ENCODE results near the gene TTC28. TPM values are rescaled to one million over a fixed set of nuclear protein-coding genes. Genes with fewer than 3 reads are reported as not detected.
"Not testable (repeated sequence)": the region's sequence is repeated elsewhere in the genome, so short reads cannot be mapped to it uniquely, and the experiment has no call there.

Gene TTC28
- polyA plus RNA-seq, 5 donors: 27.1 to 42.4 (median 37.1) TPM

- no peak for DNase-seq
Observed at GRCh38 chr22:28237112-28237511, 442.5 kb downstream of the TTC28 start.

GRCh38 chr22:28232204-28232603 lies 447.4 kb downstream of the TTC28 start:
- no peak for DNase-seq

GRCh38 chr22:28231441-28231840 lies 448.2 kb downstream of the TTC28 start:
- DNase-seq: no peak

- DNase-seq: no peak
Observed at GRCh38 chr22:28230671-28231070, 449.0 kb downstream of the TTC28 start.

DNA sequence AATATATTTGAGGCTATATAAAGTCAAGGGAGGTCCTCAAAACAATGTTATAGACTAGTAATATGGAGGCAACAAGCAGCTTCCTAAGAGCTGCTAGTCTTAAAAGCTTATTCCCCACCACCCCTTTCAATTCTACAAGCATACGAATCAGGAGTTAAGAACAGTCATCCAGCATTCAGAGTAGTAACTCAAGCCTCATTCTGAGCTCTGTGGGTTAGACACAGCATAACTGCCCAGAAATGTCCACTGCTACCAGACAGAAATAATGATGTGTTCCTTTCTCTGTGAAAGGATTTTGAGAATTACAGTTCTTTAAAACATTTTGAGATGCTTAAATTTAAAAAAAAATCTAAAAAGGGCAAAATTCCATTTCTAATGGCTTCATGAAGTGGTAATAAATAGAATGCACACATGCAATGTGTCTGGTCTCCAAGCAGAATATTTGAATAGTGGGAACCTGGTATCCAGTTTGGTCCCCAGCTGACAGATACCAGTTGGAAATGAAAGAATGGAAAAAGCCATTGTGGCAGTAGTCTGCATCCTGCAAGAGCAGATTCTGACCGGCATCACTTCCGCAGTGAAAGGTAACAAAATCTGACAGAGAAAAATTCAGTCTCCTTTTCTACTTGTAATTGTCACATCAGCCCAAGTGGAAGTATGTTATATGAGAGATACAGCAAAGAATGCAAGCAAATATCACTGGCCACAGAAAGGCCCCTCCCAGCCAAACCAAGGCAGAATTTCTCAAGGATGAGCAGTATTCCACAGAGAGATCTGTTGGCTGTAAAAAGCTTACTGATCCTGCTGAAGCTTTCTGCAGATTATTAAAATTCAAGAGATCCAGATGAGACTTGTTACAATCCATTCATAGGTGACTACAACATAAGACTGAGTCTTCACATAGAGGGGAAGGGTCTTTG lies 449.8 kb downstream of the TTC28 start:
- no peak for DNase-seq

DNA sequence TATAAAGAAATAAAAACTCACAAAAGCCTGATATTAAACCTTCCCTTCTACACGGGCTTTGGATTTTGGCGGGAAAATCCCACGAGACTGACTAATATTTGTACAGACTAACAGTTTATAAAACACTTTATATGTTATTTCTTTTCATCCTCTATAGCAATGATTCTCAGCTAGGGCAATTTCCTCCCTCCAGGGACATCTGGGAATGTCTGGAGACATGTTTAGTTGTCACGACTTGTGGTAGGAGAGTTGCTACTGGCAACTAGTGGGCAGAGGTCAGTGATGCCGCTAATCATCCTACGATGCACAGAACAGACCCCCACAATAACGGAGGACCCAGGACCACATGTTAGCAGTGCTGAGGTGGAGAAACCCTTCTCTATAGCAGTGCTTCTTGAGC lies 455.8 kb downstream of the TTC28 start:
- no peak for DNase-seq

GRCh38 chr22:28222976-28223745 lies 456.5 kb downstream of the TTC28 start:
- DNase-seq: no peak

DNA sequence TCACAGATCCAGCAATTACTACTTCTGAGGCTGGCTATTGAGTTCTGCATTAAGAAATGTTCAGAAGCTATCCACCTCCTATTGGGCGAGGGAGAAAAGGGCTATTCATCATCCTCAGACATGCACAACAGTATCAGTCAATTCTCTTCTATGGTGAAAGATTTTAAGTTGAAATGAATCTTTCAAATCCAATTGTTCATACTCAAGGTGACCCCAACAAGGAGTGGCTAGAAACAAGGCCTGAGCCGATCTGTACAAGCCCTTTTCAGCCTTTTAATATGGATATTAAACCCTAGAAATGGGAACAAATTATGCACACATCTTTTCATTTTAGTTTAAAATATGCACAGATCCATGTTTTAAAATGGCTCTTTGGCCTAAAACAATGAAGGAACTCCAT lies 457.1 kb downstream of the TTC28 start:
- no peak for DNase-seq

GRCh38 chr22:28222052-28222451 lies 457.6 kb downstream of the TTC28 start:
- no peak for DNase-seq

DNA sequence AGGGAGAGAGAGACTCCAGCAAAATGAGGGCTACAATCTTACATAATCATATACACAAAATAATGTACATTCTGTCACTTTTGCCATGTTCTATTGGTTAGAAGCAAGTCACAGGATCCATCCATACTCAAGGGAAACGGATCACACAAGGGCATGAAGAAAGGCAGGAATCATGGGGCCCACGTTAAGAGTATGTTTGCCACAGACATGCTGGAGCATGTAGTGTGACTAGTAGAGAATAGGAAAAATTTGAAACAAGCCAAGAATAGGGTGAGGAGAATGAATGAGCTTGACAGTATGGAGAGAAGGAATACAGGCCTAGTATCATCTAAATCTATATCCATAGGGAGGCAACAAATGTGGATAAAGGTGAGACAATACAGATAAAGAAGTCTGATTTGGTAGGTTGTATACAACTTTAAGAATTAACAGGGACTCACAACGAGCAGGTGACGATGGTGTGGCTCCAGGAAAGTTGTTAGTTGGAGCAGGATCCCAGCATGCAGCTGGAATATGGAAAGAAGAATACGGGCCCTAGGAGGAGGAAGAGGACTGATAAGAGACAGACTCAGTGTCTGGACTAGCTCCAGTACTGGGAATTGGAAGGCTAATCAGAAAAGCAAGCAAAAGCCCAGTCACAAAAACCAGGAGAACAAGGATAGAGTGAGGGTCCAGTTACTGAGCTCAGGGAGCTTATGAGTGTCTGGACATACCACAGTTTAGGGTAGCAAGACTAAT lies 458.8 kb downstream of the TTC28 start:
- DNase-seq: no peak

- DNase-seq: no peak
Observed at GRCh38 chr22:28217277-28217676, 462.4 kb downstream of the TTC28 start.

DNA sequence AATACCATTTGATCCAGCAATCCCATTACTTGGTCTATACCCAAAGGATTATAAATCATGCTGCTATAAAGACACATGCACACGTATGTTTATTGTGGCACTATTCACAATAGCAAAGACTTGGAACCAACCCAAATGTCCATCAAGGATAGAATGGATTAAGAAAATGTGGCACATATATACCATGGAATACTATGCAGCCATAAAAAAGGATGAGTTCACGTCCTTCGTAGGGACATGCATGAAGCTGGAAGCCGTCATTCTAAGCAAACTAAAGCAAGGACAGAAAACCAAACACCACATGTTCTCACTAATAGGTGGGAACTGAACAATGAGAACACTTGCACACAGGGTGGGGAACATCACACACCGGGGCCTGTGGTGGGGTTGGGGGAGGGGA lies 464.9 kb downstream of the TTC28 start:
- not testable (repeated sequence) for DNase-seq

DNA sequence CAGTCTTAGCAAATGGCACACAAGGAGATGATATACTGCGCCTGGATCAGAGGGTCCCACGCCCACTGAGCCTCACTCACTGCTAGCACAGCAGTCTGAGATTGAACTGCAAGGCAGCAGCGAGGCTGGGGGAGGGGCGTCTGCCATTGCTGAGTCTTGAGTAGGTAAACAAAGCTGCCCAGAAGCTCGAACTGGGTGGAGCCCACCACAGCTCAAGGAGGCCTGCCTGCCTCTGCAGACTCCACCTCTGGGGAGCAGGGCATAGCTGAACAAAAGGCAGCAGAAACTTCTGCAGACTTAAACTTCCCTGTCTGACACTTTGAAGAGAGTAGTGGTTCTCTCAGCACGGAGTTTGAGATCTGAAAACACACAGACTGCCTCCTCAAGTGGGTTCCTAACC lies 470.2 kb downstream of the TTC28 start:
- not testable (repeated sequence) for DNase-seq

GRCh38 chr22:28208787-28209186 lies 470.9 kb downstream of the TTC28 start:
- DNase-seq: no peak

DNA sequence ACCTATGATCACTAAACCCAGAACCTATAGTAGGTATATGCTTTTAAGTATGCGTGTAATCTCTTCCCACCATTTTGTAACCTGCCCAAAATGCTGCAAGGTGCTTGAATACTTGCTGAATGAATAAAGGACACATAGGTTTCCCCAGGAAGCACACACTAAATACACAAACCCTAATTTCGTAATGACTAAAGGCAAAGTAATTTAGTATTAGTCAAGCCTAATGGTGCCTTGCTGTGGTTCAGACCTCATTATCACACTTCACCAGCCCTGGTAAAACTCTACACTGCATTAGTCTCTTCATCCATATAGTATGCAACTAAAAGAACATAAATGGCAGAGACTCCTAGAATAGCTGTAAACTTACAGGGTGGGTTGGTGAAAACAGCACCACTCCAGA lies 471.6 kb downstream of the TTC28 start:
- no peak for DNase-seq

DNA sequence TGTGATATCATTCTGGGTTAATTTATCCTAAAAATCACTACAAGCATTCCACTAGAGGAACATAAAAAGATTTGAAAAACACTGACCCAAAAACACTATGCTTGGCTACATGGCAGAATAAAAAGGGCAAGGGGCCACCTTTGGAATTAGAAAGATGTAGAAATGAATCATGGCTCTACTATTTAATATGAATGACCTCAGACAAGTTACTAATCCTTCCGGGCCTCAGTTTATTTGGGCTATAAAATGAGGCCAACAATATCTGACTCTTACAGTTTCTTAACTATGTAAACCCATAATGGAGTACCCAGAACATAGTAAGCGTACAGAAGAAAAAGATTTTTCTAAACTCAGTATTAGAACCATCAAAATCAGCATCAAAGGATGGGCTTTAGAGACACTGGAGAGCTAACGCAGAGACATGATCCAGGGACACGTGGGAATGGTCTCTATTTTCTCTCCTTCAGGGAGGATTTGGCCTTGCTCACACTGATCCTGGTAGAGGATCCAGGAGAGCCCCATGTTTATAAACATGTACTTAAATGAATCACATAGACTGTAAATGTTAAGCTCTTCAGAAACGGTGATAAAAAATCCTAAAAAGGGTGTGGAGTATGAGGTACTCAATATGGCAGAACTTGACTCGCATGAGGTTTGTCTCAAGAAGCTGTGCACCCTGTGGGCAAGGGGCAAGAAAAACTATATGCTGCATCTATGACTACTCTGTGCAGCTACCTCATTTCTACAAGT lies 472.2 kb downstream of the TTC28 start:
- no peak for DNase-seq

GRCh38 chr22:28205926-28206325 lies 473.7 kb downstream of the TTC28 start:
- DNase-seq: no peak

DNA sequence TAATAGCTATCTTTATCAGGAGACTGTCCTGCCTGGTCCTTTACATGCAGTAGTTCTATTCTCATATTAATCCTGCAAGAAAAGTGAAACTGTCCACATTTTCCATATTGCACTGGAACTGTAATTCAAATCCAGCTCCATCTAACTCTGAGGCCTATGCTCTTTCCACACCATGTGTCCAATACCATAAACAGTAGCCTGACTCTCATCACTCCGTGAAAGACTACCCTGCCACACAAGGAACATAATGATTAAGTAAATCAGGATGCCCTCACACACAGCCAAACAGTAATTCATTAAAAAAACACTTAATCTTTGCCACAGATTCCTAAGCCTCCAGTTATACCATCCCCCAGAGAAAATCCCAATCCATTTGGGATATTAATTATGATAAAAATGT lies 475.3 kb downstream of the TTC28 start:
- DNase-seq: no peak

DNA sequence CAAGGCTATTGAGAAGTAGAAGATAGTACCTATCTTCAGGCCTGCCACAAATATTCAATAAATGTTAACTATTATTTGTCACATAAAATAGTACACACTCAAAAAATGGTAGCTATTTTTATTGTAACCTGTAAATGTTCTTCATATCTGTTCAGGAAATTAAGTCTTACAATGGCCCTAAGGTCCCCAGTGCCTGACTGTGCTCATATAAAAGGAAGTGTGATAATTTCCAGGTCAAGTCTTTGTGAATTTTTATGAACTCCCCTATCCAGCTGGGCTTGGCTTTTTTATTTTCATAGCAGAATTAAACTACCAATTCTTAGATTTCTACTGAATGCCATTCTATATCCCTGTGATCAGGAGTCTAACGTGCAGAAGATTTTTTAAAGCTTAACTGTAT lies 476.4 kb downstream of the TTC28 start:
- DNase-seq: no peak

DNA sequence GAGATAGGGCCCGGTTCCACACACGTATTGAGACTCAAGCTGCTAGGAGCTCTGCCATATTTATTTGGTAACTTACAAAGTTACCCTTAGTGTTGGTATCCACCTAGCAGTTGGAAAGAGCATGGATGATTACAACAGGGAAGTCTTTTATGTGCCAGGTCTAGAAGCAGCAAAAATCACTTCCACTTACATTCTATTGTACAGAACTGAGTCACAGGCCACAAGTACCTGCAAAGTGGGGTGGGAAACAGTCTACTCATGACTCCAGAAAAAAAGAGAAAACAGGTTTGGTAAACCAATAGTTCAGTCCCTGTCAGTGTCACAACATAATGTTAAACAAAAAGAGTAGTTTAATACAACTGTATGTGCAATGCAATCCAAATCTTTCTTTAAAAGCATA lies 480.9 kb downstream of the TTC28 start:
- no peak for DNase-seq

GRCh38 chr22:28191571-28191970 lies 488.1 kb downstream of the TTC28 start:
- not testable (repeated sequence) for DNase-seq

All from right lung (tissue), 5 donors.